Pancreas (tissue), 10 donors: ENCODE data around the gene GULP1. TPM values are rescaled to one million over a fixed set of nuclear protein-coding genes. Genes with fewer than 3 reads are reported as not detected.

Experiments used
- ATAC-seq, 4 donors: fragments of 200-7000 bp; cut with Tn5 transposase; one replicate each; pipeline versions ENCODE4 v1.8.0 to v1.9.1; 2020; ENCODE audit warnings: mild to moderate bottlenecking in 4 of 4, moderate library complexity in 4 of 4
- DNase-seq, 6 donors: peaks; one replicate each; pipeline ENCODE4 v3.0.0-alpha.2; 2020
- FAIRE-seq: peaks from 2 replicates; lab custom pipeline; 2012; peaks lifted over from hg19 to GRCh38; lab: Jason Lieb, UNC
- H3K27ac ChIP-seq, 4 donors: fragments of 200-600 bp; sonication (generic); 1 replicate in 3 of 4; 2 replicates in 1 of 4; pipeline versions ENCODE4 v1.5.0 to v1.8.0; 2020
- H3K27me3 ChIP-seq, 4 donors: fragments of 200-600 bp; one replicate each; pipeline ENCODE4 v1.8.0; 2021
- H3K36me3 ChIP-seq, 3 donors: fragments of 200-600 bp; sonication (generic) in 1 of 3; one replicate each; pipeline versions ENCODE4 v1.5.0 to v1.8.0; 2020 to 2021
- H3K4me1 ChIP-seq, 3 donors: fragments of 200-600 bp; one replicate each; pipeline ENCODE4 v1.8.0; 2021
- H3K4me3 ChIP-seq, 4 donors: fragments of 200-600 bp; sonication (generic) in 2 of 4; one replicate each; pipeline versions ENCODE4 v1.5.0 to v1.8.0; 2020 to 2021
- H3K9me3 ChIP-seq, 4 donors: fragments of 200-600 bp; one replicate each; pipeline ENCODE4 v1.8.0; 2021
- WGBS, 2 donors: extraction: QIAGEN DNeasy Blood & Tissue Kit; methylation state at CpG; one replicate each; pipeline ENCODE4 v1.1.7; 2013; 5-methylcytosine and 5-hydroxymethylcytosine counted together
- intact Hi-C, 3 donors: fragments of 100-400 bp; cut with DNase I; formaldehyde crosslinking; loops; one replicate each; pipeline versions ENCODE4 v1.11.1 to v1.14.2; 2022
- polyA plus RNA-seq, 2 donors: library from polyadenylated mRNA; stranded (reverse); fragments of 200-250 nt; gene quantifications; one replicate each; pipeline ENCODE4 v1.2.3, GENCODE V29; 2013
- total RNA-seq, 6 donors: library from RNA; stranded (reverse); fragmentation: NEBNext Ultra II Directional in 4 of 6; extraction: Animal tissue kit (Norgen Biotek cat#: 25700) in 4 of 6; gene quantifications; one replicate each; pipeline versions ENCODE4 v1.2.1 to v1.2.4, GENCODE V29; 2021 to 2023
- TF ChIP-seq, protein P1 (sequence below), 4 donors: fragments of 200-600 bp; sonication (generic) in 3 of 4; IDR thresholded peaks; one replicate each; pipeline versions ENCODE4 v1.5.0 to v1.8.0; 2021; ENCODE audit warnings: antibody characterized with exemption in 4 of 4
- donor health status: healthy with polysubstance abuse.
- donor health status: DM: no; HTN: no; CAD: no; lungs with moderate emphysema.
- donor health status: DM: no; HTN: no; CAD: no.
- donor health status: control.
- donor health status: control.
- donor health status: Bipolar disorder and iron deficiency.
- donor health status: DM: yes; HTN: yes; CAD: no.
- donor health status: DM: no; HTN: no; CAD: no.
- donor health status: DM: no; HTN: no; CAD: no.
- donor health status: DM: yes; HTN: yes; CAD: no.

Gene GULP1
- total and polyA plus RNA-seq, 8 donors, result 5.4 to 35.7 (median 17.5) TPM

DNA sequence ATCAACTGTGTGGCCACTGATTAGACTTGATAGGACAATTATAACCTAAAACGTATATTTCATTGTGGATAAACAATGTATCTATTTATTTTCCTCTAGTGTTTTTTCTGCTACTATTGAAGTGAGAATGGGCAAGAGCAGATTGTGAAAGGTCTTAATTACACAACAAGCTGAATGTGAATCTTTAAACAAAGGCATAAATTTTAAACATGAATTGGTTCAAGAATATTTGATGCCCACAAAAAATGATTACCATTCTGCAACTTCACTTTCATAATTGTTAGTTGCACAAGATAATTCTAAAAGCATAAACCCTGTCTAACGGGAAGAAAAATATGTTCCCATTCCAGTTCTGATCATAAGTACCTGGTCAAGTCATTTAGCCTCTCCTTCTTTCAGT, 285.6 kb downstream of the GULP1 start:
- intact Hi-C loops, result no loop called here
- 68 to 74% methylated on average over 2 of the region's 2 CpGs for WGBS, 2 donors
- DNase-seq (no peak), FAIRE-seq (no peak), ATAC-seq (no peak)
- Histone ChIP-seq H3K4me3 (no peak overlapping the region), H3K9me3 (no peaks in the 10 kb centered on the region), H3K27ac (no peak overlapping the region), H3K36me3 (no peaks in the 10 kb centered on the region), H3K27me3 (no peaks in the 10 kb centered on the region), H3K4me1 (no peaks in the 10 kb centered on the region)
- TF ChIP-seq, protein P1, sequence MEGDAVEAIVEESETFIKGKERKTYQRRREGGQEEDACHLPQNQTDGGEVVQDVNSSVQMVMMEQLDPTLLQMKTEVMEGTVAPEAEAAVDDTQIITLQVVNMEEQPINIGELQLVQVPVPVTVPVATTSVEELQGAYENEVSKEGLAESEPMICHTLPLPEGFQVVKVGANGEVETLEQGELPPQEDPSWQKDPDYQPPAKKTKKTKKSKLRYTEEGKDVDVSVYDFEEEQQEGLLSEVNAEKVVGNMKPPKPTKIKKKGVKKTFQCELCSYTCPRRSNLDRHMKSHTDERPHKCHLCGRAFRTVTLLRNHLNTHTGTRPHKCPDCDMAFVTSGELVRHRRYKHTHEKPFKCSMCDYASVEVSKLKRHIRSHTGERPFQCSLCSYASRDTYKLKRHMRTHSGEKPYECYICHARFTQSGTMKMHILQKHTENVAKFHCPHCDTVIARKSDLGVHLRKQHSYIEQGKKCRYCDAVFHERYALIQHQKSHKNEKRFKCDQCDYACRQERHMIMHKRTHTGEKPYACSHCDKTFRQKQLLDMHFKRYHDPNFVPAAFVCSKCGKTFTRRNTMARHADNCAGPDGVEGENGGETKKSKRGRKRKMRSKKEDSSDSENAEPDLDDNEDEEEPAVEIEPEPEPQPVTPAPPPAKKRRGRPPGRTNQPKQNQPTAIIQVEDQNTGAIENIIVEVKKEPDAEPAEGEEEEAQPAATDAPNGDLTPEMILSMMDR (IDR thresholded peaks at IDR 0.05), result no peak

DNA sequence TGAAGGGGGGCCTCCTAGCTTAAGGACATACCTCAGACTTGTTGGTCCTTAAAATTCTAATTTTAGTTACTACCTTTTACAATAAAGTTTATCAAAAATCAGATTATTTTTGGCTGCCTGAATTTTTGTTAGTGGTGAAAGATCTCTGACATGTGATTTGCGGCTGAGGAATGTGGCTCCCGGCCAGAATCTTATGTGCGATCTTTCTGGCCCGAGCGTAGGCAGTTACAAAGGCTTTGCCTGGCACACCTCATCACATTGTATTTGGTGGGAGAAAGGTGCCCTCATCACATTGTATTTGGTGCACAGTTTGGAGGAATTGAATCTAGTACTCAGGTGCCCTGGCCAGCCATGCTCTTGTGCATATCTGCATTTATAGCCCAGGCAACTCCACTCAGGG, 289.1 kb downstream of the GULP1 start:
- Histone ChIP-seq H3K4me1 (no peaks in the 10 kb centered on the region), H3K4me3 (no peak overlapping the region), H3K27me3 (no peaks in the 10 kb centered on the region), H3K9me3 (no peaks in the 10 kb centered on the region), H3K27ac (no peak overlapping the region), H3K36me3 (no peaks in the 10 kb centered on the region)
- intact Hi-C loops, result no loop called here
- FAIRE-seq, result no peak
- TF ChIP-seq, protein P1 (IDR thresholded peaks at IDR 0.05), result no peak
- no peak for ATAC-seq
- no peak for DNase-seq
- 88 to 93% methylated on average over 5 of the region's 5 CpGs for WGBS, 2 donors

DNA sequence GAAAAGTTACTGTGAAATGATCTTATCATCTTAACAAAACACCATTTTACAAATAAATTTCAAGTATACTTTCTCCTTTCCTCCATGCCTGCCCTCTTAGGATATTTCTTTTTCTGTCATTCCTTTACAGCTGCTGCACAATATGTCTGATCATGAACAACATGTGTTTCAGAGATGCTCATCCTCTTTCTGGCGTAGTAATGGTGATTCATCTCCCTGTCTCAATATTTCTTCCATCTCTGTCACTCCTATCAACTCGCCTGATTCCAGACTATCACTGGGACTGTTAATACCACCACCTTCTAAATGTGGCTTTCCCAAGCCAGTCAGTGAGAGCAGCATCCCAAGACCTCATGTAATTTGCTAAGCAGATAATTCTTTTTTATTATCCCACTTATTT, 290.5 kb downstream of the GULP1 start:
- no peaks in the 10 kb centered on the region for H3K9me3 ChIP-seq
- no peak overlapping the region for H3K4me3 ChIP-seq
- no peak for ATAC-seq
- peaks cover 0 to 10% (median 0%) of the 10 kb centered on the region in 3 donors for H3K4me1 ChIP-seq
- H3K27ac ChIP-seq, result no peak overlapping the region
- no peak for FAIRE-seq
- no peaks in the 10 kb centered on the region for H3K27me3 ChIP-seq
- no peaks in the 10 kb centered on the region for H3K36me3 ChIP-seq
- DNase-seq, result no peak
- WGBS, 2 donors, result 93 to 100% methylated on average over 2 of the region's 2 CpGs
- TF ChIP-seq, protein P1 (IDR thresholded peaks at IDR 0.05), result no peak
- intact Hi-C loops, result no loop called here

DNA sequence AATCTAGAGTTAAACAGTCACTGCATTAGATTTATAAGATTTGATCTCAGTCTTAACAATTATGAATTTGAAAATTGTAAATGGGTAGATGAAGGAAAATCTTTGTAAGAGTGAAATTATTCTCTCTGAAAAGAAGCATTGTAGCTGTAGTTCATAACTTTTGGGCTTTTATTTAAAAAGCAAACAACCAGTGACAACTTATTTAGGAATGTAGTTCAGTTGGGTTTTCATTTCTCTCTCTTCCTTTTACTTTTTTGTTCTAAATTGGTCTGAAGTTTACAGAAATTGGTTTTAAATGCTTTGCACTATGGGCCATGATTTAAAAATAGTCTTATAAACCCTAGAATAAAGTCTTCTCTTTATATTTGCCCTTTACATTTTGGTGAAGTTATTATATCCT, 296.6 kb downstream of the GULP1 start:
- peaks cover 0 to 3% (median 0%) of the 10 kb centered on the region in 3 donors for H3K36me3 ChIP-seq
- no peak for ATAC-seq
- DNase-seq, result no peak
- peaks cover 4 to 12% (median 5%) of the 10 kb centered on the region in 3 donors for H3K4me1 ChIP-seq
- H3K27ac ChIP-seq, result no peak overlapping the region
- H3K4me3 ChIP-seq, result no peak overlapping the region
- intact Hi-C loops, result no loop called here
- no peaks in the 10 kb centered on the region for H3K9me3 ChIP-seq
- FAIRE-seq, result no peak
- TF ChIP-seq, protein P1 (IDR thresholded peaks at IDR 0.05), result no peak
- no peaks in the 10 kb centered on the region for H3K27me3 ChIP-seq

DNA sequence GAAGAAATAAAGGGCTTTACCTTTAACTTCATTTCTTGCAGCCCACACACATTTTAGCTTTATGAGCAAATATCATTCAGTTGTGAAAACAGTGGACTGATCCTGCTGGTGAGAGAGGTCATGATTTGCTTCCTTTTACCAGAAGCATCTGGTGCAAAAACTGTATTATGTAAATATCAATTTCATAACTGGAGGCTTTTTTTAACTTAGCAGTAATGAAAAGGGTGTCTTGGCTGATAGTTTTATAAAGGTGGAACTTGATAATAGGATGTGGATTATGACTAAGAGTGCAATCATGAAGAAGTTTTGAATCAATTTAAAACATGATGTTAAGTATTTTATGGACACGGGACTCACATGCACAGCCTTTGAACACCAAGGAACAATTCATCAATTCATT, 304.4 kb downstream of the GULP1 start:
- DNase-seq (no peak), FAIRE-seq (no peak), ATAC-seq (peak in 3 of 4 donors; percentile 42 to 84 (median 43))
- Histone ChIP-seq H3K27ac (no peak overlapping the region), H3K27me3 (no peaks in the 10 kb centered on the region), H3K9me3 (no peaks in the 10 kb centered on the region), H3K4me1 (peaks cover 0 to 4% (median 3%) of the 10 kb centered on the region in 3 donors), H3K36me3 (peaks cover 0 to 2% (median 0%) of the 10 kb centered on the region in 3 donors), H3K4me3 (no peak overlapping the region)
- TF ChIP-seq, protein P1 (IDR thresholded peaks at IDR 0.05), result no peak
- intact Hi-C loops, result no loop called here
- WGBS, 2 donors, result 89 to 90% methylated on average over 1 of the region's 1 CpG
